DND-41 (cell line): ENCODE data around the gene TCEAL9.

Experiments used
- CTCF ChIP-seq: IDR thresholded peaks from 2 replicates; pipeline ENCODE4 v1.5.1; 2012; ENCODE audit warnings: borderline replicate concordance, low read length, moderate library complexity, mild to moderate bottlenecking; ENCODE audit not compliant: poor library complexity, severe bottlenecking; ENCODE audit errors: extremely low read depth
- EZH2 ChIP-seq: IDR thresholded peaks from 3 replicates; pipeline ENCODE4 v1.6.1; 2012; ENCODE audit warnings: borderline replicate concordance, low read depth, mild to moderate bottlenecking, moderate library complexity, low read length, inconsistent platforms; ENCODE audit not compliant: severe bottlenecking

DNA sequence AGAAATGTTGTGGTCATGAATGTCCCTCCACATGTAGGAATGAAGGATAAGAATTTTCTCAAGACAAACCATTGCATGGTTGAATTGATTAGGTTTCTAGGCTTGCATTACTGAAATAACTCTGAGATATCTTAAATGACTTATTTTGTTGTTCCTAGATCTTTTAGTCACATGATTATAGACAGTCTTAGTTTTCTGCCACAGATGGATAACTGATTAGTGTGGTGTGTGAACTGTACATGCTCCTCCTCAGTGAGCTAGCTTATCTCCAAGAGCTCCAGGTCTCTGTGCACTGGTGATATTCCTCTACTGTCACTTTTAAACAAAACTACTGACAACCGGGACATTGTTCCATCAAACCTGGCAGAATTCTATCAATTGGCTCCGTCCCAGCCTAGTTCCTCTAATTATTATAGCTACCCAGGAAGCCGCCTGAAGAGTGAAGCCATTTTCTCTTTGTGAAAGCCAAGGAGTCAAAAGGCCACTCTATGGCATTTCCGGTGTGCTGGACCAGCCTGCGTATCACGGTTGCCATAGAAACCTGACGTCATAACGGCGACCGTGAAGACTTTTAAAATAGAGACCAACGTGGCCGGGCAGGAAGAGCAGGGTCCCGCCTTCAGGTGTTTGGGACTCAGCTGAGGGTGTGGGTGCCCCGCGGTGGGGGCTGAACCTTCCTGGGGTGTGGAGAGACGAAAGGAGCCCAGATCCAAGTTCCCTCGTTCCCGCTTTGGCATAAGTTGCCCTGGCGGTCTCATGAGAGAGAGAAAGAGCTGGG, 48.1 kb downstream of the TCEAL9 start:
- no peak for TF ChIP-seq CTCF
- TF ChIP-seq EZH2: no peak
